Stimulated activated CD4-positive, alpha-beta T cell treated with anti-CD3 and anti-CD28 coated beads, Interleukin-12 subunit alpha, Interleukin-12 subunit beta, amount 100 ng/mL, for 4 hours (primary cell): ENCODE measurements around the gene TRIO.

Source experiments
- DNase-seq: peaks from one replicate; pipeline ENCODE4 v3.0.0-alpha.2; 2020

TRIO gene

DNA sequence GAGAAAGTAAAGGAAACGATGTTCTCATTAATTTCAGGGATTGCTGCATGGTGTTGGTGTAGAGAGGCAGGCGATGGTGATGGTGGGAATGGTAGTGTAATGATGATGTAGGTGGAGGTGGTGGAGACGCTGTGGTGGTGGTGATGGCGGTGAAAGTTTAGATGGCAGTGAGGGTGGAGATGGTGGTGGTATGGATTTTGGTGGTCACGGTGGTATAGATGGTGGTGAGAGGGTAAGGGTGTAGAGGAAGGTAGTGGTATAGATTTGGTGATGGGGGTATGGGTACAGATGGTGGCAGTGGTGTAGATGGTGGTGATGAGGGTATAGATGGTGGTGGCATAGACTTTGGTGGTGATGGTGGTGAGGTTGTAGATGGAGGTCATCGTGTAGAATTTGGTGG lies 259.3 kb downstream of the TRIO start:
- no peak for DNase-seq

DNA sequence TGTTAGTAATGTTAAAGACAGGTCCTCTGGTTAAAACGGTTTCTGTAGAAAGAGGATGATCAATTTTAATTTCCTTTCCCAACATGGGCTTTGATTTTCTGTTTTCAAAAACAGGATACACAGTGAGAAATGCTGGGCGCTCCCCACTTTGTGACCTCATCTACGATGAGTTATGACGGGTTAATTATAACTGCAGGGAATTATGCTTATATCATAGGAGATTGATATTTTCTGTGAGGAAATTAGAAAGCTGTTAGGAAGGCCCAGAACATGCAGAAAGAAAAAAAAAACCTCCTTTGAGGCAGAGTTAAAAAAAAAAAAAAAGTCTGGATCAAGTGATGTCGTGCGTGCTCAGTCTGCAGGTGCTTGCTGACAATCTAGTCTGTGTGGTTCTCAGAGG lies 261.6 kb downstream of the TRIO start:
- no peak for DNase-seq

DNA sequence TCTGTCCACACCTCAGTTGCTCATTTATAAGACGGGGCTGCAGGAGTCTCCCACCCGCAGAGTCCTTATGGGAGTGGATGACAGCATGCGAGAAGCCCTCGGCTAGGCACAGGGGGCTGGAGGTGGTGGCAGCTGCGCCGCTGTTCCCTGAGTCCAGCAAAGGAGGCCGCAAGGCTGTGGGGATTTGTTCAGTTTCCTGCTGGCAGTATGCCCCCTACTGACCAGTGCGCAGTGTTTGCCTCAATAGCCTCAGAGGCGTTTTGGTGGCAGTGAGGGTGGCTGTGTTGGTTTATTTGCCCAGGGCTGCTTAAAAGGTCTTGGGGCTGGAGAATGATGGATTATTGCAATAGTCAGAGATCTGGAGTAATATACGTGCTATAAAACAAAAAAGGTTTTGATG lies 262.1 kb downstream of the TRIO start:
- DNase-seq: no peak

DNA sequence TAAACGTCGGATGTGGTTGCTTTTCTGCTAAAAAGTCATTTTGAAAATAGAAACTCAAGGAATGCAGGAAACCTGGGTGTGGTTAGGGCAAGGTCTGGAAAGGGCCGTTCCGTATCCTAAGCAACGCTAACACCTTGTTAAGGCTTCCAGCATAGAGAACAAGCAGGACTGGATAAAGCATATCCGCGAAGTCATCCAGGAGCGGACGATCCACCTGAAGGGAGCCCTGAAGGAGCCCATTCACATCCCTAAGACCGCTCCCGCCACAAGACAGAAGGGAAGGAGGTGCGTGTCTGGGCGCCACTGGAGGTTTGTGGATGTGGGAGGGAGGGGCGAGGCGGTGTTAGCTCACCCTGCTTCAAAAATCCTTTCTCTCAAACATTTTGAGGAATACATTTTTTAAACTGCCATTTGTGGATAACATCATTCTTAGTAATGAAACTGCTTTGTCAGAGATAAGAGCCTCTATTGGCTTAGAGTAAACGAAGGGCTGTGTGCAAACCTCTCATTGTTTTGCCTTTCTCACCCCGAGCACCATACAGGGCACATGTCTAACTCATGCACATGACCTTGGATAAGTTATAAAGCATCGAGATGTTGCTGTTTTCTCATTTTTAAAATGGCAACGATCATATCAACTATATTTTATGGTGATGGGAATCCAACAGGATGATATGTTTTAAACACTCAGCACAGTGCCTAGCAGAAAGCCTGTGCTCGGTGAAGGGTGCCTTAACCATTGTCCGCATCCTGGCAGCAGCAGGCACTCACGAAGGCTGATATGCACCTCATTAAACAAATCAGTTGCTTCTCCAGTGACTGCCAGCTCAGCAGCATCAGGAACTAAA lies 262.8 kb downstream of the TRIO start:
- DNase-seq: no peak

DNA sequence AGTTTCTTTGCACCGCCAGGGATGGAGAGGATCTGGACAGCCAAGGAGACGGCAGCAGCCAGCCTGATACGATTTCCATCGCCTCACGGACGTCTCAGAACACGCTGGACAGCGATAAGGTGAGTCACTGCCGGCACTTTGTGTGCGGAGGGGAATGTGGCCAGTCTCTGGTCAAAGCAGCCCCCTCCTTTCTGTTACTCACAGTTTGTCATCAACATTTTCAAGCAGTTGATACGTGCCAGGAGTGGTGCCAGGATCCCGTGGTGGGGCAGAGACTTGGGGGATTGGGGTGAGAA lies 263.4 kb downstream of the TRIO start:
- DNase-seq: no peak

DNA sequence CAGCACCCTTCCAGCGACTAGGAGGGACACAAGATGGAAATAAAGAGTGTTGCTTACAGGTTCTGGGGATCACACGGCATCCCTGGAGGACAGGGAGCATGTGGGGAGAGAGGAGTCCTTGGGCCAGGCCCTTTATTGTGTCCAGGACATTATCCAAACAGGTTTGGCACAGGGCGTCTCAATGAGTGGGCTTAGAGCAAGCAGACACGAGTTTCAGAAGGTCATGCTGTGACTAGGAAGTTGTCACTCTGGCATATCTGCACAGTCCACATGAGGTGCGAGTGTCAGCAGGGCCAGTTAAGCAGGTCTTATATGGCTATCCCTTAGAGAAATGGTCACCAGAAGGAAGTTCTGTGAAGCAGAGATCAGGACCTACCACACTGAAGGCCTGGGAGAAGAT lies 263.9 kb downstream of the TRIO start:
- DNase-seq: no peak

DNA sequence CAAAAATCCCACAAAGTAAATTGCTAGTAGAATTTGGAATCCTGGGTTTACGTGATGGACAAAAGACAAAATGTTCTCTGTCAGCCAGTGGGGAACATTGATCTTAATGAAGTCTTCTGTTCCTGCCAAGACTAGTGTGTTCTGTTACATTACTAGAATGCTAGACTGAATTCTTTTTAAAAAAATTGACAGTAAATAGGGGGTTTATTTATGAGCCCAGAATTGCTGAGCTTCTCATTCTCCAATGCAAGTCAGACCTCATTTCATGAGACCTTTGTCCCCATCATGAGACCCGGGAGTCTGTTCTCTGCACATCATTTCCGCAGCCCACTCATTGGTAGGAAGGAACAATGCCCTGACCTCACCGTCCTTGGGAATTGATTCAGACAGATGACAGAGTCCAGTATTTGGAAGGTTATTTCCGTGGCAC lies 264.6 kb downstream of the TRIO start:
- no peak for DNase-seq

DNA sequence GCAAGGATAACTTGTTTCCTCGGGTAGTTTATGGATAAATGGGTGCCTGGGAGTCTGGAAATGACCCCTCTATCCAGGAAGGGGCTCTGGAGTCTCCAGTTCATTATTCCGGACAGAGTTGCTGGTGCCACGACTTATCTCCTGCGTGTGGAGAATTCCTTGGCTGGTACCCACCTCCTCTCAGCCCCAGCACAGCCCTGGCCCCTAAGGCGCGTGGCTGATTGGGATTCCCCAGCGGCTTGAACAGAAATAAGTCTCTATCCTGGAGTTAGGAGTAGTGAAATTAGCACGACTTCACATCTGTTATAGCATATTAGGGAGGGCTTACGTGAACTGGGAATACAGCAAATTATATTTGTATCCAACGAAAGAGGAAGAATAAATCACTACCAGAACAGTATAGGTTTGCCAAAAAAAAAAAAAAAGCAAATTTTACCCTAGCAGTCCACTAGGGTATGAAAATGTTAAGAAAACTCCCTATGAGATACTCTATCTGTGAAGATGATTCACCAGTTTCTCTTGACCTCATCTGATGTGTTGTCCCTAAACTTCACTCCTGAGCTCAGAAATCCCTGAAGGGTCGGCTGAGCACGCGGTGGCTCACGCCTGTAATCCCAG lies 265.9 kb downstream of the TRIO start:
- no peak for DNase-seq

DNA sequence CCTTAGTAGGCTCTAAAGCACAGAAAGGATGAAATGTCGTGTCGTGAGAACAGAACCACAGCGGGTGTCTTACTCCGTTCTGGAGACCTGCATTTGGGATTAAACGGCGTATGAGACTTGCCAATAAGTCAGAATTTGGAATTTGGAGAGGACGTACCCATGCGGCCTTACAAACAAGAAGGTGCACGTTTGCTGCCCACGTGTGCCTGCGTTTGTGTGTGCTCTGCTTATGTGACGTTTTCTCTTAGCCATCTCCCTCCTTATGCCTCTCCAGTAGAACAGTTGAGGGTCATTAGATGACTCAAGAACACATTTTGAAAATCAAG lies 266.9 kb downstream of the TRIO start:
- no peak for DNase-seq

DNA sequence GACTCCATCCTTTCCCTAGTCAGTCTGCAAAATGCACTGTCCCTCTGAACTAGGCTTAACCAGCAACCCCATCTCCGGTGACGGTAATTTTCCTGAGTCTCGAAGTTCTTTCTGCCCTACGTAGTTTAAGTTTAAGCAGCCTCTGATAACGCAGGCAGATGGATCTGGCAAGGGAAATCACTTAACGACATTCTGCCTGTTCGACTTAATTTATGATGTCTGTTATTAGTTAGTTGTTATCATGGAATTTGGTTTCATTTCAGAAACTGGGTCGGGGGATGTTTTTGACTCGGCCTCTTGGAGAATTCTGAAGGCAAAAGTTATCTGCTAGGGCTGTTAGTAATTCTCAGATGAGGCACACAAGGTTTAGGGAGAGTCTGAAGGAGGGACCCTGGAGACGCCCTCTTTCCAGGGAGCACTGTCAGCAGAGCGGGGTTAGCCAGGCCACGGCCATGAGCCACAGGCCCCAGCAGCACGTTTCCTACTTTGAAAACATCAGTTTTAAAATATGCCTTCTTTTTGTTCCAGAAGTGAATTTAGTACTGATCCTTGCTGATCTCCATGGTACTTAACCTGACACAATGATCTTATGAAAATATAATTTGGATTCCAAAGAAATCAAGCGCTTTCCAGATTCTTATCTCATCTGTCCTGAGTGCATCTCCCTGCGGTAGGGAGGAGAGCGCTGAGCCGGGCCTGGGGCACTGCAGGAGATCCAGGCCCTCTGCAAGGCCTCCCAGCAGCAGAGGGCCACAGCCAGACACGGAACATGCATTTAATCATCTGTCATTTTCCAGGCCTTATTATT lies 267.5 kb downstream of the TRIO start:
- no peak for DNase-seq

DNA sequence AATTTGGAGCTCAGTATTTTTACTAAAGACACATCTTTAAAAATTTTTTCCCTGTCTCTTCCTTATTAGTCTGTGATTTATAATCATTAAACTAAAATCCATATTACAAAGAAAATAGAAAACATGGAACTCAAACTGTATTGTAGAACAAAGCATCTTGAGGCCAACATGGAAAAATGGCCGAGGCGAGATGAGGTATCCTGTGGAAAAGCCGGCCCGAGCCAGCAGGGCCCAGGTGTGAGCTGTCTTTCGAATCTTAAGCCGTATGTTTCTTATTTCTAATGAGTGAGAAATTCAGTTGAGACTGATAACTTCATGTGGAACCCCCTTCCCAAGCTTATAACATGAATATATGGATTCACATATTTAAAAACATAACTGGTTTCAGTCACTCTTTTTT lies 268.1 kb downstream of the TRIO start:
- no peak for DNase-seq

DNA sequence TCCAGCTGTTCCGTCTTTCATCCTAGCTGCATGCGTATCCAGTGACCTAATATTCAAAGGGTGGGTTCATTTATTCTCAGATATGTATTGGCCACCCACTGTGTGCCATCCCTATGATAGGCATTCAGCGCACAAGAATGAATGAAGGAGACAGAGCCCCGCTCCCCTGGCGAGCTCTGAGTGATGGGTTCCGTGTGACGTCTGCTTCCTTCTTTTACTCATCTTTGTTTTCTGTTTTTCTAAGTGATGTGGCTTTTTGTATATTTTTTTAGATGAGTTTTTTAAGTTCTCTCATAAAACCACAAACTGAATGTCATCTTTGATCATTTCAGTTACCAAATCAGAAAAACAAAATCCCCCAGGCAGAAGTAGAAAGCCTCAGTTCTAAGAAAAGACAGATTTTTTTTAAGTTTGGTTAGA lies 270.2 kb downstream of the TRIO start:
- DNase-seq: no peak

DNA sequence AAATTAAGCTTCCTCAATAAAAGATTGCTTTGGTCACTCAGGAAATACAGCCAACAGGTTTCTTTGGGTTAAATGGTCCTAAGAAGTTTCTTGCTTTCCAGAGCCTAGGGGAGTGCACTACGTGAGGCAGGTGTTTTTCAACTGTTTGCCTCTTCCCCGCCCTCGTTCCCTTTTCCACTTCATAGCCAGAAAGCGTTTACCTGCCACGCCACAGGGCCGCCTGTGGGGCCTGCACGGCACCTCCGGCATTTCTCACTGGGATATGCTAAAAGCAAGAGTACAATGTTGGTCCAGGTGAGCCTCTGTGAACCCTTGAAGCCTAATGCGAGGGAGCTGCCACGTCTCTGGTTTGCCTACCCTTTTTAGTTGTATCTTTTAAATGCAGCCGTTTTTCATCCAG lies 270.9 kb downstream of the TRIO start:
- no peak for DNase-seq

DNA sequence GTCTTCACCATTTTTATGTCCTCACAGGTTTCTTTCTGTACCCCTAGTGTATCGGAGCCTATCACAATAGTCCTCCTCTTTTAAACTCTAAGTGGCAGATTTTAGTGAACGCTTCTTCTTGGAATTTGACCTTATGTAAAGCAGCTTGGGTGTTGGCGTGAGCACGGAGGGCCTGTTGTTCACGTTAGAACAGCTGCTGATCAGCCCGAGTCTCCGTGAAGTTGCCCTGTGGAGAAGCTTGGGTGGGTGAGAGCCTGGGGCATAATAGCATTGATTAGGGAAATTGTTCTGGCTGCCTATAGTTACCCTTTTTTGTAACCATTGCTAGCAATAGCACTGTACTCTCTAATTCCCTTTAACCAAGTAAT lies 271.5 kb downstream of the TRIO start:
- no peak for DNase-seq

DNA sequence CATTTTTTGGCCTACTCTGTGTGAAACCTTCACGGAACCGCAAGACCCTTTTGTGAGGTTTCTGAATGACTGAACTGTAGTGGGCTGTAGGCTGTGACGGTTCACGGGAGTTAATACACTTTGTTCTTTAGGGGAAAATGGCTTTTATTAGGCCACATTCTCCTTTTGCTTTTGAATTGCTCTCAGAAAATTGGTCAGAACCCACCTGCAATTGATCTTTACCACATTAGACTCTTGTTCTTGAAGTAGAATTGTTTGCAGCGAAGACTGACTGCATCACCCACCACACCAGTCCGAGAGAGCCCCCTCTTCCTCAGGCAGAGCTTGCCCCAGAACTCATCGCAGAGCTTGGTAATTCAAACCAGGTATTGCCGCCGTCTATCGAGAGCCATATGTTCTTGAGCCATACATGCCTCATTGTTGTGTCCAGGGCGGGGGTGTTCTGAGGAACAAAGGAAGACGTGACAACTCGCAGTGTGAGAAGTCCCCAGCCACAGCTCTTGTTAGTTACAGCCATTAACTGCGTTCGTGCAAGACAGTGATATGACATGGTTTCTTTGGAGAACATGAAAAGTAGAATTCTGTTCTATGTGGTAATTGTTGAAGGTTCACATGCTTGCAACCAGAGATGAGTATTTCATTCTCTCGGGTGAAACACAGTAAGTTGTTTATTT lies 272.0 kb downstream of the TRIO start:
- no peak for DNase-seq

DNA sequence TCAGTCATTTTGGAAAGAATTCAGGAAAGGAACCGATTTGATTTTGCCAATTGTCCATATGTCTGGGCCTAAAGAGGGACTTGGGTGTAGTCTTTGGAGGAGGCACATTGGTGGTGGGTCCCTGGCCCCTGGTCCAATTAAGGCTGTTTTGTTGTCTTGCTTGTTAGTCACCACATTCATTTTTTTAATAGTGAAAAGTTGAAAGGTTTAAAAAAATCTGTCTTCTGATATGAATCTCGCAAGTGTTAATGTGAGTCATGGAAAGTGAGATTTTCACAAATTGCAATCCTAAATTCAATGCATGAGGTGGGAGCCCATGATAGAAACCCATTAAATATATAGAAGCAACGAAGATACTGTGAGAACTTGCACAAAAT lies 272.5 kb downstream of the TRIO start:
- no peak for DNase-seq

DNA sequence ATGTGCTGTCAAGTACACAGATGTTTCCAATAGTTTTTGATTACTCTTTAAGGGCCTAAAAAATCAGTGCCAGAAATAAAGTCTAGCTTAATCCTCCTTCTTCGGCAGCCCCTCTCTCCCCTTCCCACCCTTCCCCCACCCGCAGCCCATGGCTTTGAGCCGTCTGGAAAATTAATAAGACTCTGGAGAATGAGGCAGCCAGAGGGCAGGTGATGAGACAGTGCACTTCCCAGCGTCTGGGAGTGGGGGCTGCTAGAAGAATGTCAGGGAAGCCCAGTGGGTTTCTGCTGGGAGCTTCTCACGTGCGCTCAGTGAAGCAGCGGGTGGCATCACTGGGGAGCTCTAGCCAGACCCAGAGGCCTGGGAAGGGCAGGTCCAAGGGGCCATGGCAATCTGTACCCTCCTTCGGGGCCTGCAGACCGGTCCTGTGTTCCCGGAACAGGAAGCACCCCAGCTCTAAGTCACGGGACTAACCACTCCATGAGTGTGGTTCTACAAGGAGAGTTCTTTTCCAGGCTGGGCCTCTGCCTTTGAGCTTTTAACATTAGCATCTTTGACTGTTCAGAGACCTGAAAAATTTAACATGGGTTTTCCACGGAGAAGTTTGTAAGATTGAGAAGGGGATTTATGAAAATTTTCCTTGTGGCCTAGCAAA lies 273.6 kb downstream of the TRIO start:
- no peak for DNase-seq

DNA sequence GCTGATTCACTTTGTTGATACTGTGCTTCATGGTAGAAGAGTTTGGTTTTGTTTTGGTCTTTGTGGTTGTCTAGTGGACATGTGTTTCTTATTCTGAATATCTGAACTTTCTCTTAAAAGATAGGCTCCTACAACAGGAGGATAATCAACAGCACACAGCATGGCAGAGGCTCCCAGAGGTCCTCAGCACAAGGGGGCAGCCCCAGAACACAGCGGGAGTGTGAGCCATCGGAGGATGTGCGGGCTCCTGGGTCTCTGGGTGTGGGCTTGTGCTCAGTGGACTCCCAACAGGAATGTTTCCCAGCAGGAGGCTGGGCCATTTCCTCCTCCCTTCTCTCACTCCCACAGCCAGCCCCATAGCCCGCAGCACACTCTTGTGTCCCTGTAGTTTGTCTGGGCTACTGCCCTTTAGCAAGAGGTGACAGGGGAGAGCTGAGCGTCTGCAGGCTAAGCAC lies 274.2 kb downstream of the TRIO start:
- no peak for DNase-seq

DNA sequence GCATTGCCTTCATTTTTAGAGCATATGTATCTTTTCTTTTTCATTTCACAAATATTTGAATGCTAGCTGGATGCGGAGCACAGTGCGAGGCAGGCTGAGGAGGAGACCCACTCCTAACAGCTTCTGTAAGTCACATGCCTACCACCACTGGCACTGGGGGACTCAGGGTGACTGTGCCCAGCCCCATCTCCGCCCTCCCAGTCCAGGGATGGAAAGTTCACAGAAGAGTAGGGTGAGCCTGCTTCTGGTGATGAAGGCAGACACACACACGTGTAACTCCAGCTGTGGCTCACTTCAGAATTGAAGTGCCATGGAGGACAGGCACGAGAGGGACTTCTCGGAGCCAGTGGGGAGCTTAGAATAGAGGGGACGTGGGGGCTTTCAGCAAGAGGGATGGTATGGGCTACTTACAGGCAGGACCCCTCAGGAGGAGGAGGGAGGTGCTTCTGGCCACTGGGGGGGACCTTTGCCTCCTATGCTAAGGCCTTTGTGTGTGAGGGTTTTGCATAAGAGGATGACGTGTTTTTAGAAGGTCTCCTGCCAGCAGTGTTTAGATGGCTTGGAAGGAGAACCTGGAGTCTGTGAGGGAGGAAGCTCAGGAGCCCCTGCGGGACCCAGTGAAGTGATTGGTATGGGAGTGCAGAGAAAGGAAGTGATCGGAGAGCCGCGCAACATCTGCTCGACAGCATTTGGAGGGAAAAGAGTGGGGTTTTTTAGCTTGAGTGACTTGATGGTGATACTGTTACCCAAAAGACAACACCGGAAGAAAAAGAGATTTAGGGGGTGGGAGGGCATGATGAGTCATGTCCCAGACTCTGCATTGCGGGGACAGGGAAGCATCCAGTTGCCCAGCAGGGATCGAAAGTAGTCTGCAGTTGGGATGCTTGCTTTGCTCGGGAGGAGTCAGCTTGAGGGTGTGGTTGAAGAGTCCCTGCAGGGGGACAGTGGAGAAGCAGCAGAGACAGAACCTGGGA lies 274.9 kb downstream of the TRIO start:
- no peak for DNase-seq

DNA sequence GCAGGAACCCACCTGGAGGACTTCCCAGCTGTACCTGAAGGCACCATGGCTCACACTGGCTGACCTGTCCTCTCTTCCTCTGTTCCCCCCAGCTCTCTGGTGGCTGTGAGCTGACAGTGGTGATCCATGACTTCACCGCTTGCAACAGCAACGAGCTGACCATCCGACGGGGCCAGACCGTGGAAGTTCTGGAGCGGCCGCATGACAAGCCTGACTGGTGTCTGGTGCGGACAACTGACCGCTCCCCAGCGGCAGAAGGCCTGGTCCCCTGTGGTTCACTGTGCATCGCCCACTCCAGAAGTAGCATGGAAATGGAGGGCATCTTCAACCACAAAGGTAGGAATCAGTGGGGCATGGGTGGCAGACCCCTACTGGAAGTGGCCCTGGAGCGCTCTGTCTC lies 276.5 kb downstream of the TRIO start:
- no peak for DNase-seq

DNA sequence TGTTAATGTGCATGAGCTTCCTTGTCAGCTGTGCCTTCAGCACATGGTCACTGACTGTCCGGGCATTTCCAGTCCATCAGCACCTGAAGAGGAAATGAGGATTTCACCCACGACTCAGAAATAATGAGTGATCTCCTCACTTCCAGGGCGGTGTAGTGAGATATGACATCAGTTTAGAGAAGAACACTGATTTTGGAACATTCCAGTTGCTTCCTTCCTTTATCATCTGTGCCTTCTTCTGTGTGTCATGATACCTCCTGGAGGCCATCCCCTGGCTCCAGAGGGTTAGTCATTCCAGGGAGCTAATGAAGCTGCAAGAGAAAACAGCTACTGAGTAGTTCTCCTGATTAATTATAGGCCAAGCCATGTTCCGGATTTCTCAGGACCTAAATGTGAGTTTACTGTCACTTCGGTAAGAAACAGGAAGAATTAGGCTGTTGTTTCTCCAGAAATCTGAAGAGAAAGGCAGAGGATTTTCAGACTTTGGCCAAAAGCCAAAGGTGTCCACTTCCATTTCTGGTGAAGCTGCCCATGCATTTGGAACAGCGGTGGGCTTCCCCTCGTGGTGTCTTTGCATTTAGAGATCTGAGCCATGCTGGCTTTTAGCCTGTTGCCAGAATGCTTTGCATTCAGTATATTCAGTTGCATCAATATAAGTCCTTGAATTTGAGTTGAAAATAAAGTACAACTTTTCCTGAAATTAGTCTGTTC lies 277.1 kb downstream of the TRIO start:
- no peak for DNase-seq
